ENCODE measurements around the gene MMP19.
"Not testable (repeated sequence)": the region's sequence is repeated elsewhere in the genome, so short reads cannot be mapped to it uniquely, and the experiment has no call there.

The MMP19 gene

DNA sequence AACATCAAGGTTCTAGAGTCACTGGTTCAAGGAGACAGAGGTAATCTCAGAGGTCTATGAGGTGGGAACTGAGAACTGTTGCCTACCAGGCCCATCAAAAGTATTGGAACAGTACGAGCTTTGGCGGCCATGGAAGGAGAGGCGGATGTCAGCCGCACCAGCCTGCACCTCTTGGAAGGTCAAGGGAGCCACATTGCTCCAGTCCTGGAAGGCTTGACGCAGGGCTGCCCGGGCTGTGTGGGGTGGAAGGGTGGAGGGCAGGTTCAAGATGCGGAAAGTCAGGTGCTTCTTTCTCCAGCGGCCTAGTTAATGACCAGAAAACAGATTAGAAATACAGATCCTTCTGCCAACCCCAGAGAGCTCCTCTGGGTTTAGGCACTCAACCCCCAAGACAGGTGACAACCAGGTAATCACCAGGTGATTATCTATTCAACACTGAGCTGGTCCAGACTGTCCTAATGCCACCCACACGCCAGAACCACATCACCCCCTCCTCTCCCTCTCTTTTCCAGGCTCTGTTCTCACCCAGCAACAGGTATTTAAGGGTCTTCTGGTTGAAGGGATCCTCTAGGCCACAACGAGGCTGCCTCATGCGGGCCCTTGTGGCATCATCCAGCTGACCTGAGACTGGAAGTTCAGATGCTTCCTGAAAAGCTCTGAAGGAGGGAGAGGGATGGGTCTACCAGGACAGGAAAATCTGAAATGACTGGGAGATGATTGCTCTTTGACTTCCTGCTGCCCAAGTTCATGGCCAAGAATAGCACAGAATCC lies 2.0 kb downstream of the MMP19 start:
- DNase-seq = no peak

GRCh38 chr12:55839345-55840140 lies 3.2 kb downstream of the MMP19 start:
- DNase-seq = no peak

- DNase-seq = no peak
Measured at GRCh38 chr12:55838361-55838760, 4.4 kb downstream of the MMP19 start.

DNA sequence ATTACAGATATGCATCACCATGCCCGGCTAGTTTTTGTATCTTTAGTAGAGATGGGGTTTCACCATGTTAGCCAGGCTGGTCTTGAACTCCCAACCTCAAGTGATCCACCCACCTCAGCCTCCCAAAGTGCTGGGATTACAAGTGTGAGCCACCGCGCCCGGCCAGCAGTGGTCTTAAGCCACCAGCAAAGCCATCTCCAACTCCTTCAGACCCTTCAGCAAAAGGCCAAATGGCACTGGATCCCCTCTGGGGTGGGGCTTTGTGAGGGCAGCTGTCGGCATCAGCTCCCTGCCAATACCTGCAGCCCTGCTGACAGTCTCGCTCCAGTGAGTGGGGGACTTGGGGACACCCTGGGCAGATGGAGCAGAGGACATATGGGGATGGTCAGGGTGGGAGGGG lies 8.3 kb downstream of the MMP19 start:
- DNase-seq = not testable (repeated sequence)

GRCh38 chr12:55833056-55833455 lies 9.7 kb downstream of the MMP19 start:
- DNase-seq = no peak

- DNase-seq = no peak
Measured at GRCh38 chr12:55831447-55831815, 11.3 kb downstream of the MMP19 start.

DNA sequence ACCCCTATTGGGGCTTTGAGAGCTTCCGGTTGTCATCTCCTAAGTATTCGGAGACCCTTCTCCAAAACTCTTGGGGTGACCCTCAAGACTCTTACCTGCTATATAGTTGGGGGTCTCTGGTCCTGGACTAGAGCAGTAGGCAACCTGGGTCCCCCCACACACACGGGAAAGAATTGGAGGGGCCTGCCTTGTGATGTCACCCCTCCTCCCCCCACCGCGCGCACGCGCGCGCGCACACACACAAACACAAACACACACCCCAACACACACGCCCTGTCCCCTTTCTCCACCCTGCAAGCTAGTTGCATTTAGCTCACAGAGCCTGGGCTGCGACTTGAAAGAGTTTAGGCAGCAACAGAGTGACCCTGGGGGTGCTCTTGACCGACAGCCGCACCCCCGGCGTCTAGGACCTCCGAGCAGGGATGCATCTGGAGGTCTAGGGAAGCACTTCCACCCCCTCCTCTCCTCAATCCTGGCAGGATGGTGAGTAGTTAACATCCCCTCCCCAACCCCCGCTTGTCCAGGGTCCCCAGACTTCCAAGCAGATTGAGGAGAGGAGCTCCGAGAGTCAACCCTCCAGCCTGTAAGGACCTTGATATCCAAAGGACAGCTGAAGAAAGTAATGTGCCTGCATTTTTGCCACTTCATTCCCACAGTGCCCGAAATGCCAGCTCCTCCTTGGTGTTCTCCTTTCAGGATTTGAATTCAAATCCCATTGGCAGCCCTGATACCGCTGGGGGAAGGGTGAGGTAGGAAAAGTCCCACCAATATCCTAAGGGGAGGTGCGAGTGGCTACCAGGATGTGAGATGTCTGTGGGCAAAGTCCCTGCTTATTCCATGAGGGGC lies 11.9 kb downstream of the MMP19 start:
- DNase-seq = no peak

- no peak for DNase-seq
Measured at GRCh38 chr12:55829967-55830600, 12.7 kb downstream of the MMP19 start.

DNA sequence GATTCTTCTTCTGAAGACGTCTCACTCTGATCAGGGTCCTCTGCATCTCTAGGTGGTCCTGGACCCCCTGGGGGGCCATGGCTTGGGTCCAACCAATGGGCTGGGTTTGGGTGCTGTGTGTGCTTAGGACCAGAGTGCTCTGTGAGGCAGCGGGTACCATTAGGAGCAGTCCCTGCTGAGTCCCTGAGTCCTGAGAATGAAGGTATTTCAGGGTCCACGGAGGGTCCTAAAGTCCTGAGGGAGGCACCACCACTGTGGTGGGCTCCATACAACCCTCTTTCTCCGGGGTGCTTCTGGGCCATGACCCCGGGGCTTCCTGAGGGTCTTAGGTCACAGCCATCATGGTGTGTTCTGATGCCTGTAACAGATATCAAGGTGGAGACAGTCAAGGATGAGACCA lies 14.4 kb downstream of the MMP19 start:
- no peak for DNase-seq

GRCh38 chr12:55827806-55828205 lies 14.9 kb downstream of the MMP19 start:
- DNase-seq = no peak

GRCh38 chr12:55824726-55825125 lies 18.0 kb downstream of the MMP19 start:
- DNase-seq = no peak

DNA sequence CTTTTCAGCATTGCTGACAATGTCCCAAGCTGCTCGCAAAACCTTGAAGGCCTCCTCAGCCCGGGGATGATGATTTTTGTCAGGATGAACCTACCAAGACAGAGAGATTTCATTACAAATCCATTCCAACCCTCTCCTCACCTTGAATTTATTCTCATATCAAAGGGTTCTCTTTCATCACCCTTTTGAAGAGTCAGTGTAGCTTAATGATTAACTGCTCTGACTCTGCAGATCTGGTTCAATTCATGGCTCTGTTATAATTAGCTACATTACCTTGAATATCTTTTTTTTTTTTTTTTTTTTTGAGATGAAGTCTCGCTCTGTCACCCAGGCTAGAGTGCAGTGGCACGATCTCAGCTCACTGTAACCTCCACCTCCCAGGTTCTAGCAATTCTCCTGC lies 19.3 kb downstream of the MMP19 start:
- no peak for DNase-seq

- DNase-seq = no peak
Measured at GRCh38 chr12:55822228-55822627, 20.5 kb downstream of the MMP19 start.

DNA sequence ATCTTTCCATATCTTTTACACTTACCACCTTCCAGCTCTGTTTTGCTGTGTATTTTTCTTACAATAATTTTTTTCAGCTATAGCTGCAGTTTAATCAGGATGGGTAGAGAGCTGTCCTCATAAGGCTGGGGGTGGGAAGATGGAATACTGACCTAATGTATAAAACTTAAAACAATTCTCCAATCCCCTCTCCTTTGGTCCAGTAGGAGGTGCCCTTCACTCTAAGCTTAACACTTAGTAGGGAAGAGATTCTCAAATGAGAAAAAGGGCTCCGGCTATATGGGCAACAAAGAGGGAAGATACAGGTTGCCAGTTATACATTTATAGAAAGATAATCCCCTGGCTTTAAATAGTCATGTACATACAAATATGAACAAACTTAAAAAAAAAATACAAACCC lies 22.1 kb downstream of the MMP19 start:
- DNase-seq = peak; percentile 38 to 43

GRCh38 chr12:55818886-55819285 lies 23.9 kb downstream of the MMP19 start:
- DNase-seq = no peak

DNA sequence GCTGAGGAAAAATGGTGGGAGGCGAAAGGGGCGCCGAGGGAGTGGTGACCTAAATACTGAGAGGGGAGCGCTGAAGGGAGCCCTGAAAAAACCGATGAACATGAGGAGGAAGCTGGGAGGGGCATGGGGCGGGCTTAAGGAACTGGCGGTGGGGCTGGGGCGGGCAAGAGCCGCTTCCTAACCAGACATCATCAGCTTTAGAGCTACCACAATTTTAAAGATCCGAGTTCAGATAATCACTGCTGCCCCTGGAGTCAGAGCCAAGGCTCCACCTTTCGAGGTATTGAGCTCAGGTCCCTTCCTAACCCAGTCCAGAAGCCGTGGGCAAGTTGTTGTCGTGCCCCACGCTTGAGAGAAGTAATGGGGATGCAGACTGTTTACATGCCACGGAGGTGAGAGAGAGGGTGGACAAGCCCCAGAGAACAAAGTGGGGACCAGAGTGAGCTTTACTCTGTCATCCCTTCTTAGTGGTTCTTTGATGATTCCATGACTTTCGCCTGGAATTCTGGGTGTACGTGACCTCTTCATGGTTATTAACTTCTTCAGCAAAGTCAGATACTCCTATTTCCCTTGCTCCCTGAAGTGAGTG lies 24.5 kb downstream of the MMP19 start:
- peak; percentile 72 to 74 for DNase-seq

- peak; percentile 99 for DNase-seq
Measured at GRCh38 chr12:55817345-55818139, 25.2 kb downstream of the MMP19 start, which contains the start of the genes ORMDL2 and SARNP. TSS of gene ORMDL2 (plus strand) at chr12:55818041. CDS start at chr12:55819000, 959 bp downstream. TSS of gene SARNP (minus strand) at chr12:55817724. CDS start at chr12:55817701, 23 bp downstream.

DNA sequence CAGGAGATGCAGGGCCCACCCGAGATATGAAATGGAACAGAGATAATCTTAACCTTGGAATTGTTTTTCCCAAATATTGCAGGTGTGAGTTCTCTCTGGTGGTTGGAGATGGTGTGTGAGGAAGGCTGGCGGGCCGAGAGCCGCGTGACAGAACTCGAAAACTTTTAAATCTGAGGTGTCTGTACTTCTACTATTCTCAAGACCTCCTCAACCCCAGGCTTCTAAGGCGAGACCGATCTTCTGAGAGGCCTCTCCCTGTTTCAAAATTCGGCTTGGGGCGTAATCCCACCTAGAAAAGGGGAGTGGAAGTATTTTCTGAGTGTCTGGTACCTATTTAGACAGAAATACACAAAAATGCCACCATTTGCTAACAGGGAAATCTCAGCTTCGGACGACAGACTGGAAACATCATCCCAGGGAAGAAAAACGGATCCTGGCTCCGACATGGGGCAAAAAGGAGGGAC lies 25.8 kb downstream of the MMP19 start:
- no peak for DNase-seq

- DNase-seq = no peak
Measured at GRCh38 chr12:55815473-55815872, 27.3 kb downstream of the MMP19 start.

GRCh38 chr12:55814257-55814656 lies 28.5 kb downstream of the MMP19 start:
- no peak for DNase-seq

DNA sequence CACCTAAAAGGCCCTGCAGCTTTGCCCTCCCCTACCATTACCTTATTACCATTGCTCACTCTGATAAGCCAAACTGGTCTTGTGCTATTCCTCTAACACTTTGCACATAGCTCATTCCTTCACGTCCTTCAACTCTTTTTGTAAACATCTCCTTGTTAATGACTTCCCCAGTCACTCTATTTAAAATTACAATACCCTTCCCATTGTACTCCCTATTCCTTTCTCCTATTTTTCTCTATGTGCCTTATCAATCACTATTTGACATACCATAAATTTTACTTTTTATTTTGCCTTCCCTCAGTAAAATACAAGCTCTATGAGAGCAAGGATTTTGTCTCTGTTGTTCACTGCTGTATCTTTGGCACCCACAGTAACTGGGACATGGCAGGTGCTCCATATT lies 30.6 kb downstream of the MMP19 start:
- no peak for DNase-seq
